GM21825 (cell line): ENCODE data around the gene KIF21A.
A peak's percentile ranks its signal among the peaks of the same experiment; 100 is the strongest.
"Not testable (repeated sequence)": the region's sequence is repeated elsewhere in the genome, so short reads cannot be mapped to it uniquely, and the experiment has no call there.

Source experiments
- ATAC-seq: cut with Tn5 transposase; IDR thresholded peaks from one replicate; pipeline ENCODE4 v1.9.1; 2021; ENCODE audit warnings: mild to moderate bottlenecking, moderate library complexity; ENCODE audit not compliant: unreplicated experiment

The KIF21A gene, protein sequence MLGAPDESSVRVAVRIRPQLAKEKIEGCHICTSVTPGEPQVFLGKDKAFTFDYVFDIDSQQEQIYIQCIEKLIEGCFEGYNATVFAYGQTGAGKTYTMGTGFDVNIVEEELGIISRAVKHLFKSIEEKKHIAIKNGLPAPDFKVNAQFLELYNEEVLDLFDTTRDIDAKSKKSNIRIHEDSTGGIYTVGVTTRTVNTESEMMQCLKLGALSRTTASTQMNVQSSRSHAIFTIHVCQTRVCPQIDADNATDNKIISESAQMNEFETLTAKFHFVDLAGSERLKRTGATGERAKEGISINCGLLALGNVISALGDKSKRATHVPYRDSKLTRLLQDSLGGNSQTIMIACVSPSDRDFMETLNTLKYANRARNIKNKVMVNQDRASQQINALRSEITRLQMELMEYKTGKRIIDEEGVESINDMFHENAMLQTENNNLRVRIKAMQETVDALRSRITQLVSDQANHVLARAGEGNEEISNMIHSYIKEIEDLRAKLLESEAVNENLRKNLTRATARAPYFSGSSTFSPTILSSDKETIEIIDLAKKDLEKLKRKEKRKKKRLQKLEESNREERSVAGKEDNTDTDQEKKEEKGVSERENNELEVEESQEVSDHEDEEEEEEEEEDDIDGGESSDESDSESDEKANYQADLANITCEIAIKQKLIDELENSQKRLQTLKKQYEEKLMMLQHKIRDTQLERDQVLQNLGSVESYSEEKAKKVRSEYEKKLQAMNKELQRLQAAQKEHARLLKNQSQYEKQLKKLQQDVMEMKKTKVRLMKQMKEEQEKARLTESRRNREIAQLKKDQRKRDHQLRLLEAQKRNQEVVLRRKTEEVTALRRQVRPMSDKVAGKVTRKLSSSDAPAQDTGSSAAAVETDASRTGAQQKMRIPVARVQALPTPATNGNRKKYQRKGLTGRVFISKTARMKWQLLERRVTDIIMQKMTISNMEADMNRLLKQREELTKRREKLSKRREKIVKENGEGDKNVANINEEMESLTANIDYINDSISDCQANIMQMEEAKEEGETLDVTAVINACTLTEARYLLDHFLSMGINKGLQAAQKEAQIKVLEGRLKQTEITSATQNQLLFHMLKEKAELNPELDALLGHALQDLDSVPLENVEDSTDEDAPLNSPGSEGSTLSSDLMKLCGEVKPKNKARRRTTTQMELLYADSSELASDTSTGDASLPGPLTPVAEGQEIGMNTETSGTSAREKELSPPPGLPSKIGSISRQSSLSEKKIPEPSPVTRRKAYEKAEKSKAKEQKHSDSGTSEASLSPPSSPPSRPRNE (N-terminal part only)

GRCh38 chr12:39443081-39443928 lies at the start of gene KIF21A:
Gene KIF21A (minus strand): TSS chr12:39443120. CDS start chr12:39442970, 150 bp downstream.
- ATAC-seq: peak; percentile 95

GRCh38 chr12:39490500-39491282 lies 47.8 kb upstream of the KIF21A start:
- ATAC-seq: no peak

DNA sequence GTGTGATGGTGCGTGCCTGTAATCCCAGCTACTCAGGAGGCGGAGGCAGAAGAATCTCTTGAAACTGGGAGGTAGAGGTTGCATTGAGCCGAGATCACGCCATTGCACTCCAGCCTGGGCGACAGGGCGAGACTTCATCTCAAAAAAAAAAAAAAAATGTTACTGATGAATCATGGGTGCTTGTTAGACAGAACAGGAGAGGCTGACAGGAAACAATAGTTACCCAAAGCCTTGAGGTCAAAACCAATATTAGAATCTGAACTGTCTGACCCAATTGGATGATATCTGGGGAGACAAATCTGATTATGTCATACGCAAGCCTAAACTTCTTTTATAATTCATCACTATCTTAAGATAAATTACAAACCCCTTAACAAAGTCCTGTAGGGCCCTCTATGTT lies 40.7 kb upstream of the KIF21A start:
- ATAC-seq: no peak

GRCh38 chr12:39483042-39483441 lies 40.1 kb upstream of the KIF21A start:
- no peak for ATAC-seq

- no peak for ATAC-seq
Measured at GRCh38 chr12:39476894-39477293, 34.0 kb upstream of the KIF21A start.

GRCh38 chr12:39476121-39476520 lies 33.2 kb upstream of the KIF21A start:
- no peak for ATAC-seq

DNA sequence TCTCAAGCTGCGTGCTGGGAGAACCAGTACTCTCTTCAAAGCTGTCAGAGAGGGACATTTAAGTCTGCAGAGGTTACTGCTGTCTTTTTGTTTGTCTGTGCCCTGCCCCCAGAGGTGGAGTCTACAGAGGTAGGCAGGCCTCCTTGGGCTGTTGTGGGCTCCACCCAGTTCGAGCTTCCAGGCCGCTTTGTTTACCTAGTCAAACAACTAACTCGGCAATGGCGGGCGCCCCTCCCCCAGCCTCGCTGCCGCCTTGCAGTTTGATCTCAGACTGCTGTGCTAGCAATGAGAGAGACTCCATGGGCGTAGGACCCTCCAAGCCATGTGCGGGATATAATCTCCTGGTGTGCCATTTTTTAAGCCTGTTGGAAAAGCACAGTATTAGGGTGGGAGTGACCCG lies 32.2 kb upstream of the KIF21A start:
- not testable (repeated sequence) for ATAC-seq

DNA sequence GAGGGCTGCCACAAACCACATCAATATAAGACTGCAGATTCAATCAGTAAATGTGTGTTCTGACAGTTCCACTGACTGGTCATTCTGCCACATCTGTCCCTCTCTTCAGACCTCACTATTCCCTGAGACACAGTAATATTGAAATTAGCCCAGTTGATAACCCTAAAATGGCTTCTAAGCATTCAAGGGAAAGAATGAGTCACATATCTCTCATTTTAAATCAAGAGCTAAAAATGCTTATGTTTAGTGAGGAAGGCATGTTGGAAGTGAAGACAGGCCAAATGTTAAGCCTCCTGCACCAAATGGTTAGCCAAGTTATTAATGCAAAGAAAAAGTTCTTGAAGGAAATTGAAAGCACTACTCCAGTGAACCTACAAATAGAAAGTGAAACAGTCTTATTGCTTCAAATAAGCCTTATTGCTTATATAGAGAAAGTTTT lies 24.5 kb upstream of the KIF21A start:
- ATAC-seq: no peak

DNA sequence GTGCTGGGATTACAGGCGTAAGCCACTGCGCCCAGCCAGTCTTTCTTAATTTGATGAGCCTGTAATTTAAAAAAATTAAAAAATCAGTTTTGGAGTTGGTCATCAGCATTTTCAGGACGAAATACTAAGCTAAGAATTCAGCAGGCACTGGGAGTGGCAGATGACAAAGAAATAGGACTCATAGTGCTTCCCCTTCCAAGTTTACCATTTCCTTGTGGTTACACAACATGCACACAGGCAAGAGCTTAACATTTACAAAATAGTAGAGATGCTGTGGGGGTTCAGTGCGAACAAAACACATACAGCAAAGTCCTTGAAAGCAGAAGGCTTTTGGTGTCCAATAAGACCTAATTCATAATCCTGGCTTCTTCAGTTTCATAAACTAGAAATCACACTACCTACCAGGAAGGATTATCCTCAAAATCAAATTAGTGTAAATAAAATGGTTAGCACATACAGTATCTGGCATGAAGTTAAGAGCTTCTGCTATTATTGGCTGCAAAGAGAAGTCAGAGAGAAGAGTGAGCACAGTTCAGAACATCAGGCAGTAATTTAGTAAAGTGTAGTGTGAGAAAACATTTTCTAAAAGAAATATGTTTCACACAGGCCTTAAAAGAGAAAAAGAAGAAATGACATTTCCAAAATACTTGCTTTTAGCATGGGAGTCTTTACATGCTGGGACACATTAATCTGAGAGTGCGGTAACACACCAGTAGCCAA lies 22.2 kb upstream of the KIF21A start:
- ATAC-seq: no peak

GRCh38 chr12:39461059-39461458 lies 18.1 kb upstream of the KIF21A start:
- ATAC-seq: no peak

GRCh38 chr12:39459027-39459434 lies 16.1 kb upstream of the KIF21A start:
- no peak for ATAC-seq

DNA sequence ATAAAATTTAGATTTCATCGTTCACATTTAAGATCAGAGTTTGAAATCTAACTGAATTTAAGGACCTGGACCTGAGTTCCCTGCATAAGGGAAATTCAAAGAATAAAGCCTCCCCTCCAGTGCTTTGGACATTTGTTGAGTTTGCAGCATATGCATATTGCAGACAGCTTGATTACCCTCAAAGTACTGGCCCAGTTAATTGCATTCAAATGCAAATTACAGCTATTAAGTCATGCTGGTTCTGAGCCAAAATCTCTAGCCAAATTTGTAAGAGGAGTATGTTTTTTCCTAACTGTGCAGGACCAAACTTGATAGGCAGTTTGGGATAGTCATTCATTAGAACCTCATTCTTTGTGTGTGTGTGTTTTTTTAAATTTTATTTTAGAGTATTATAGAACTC lies 9.1 kb upstream of the KIF21A start:
- ATAC-seq: no peak

- ATAC-seq: no peak
Measured at GRCh38 chr12:39448038-39448437, 5.1 kb upstream of the KIF21A start.

GRCh38 chr12:39443929-39444209 lies 949 bp upstream of the KIF21A start:
- no peak for ATAC-seq

DNA sequence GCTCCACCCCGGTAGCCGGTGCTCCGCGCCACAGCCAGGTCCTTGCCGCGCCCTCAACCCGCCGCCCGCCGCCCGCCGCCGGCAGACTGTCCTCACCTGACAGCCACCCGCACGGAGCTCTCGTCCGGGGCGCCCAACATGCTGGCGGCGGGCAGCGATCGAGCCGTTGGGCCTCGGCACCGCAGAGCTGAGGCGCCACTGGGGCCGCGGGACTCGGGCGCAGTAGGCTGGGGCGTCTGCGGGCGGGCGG lies 164 bp downstream of the KIF21A start:
- peak; percentile 26 for ATAC-seq

DNA sequence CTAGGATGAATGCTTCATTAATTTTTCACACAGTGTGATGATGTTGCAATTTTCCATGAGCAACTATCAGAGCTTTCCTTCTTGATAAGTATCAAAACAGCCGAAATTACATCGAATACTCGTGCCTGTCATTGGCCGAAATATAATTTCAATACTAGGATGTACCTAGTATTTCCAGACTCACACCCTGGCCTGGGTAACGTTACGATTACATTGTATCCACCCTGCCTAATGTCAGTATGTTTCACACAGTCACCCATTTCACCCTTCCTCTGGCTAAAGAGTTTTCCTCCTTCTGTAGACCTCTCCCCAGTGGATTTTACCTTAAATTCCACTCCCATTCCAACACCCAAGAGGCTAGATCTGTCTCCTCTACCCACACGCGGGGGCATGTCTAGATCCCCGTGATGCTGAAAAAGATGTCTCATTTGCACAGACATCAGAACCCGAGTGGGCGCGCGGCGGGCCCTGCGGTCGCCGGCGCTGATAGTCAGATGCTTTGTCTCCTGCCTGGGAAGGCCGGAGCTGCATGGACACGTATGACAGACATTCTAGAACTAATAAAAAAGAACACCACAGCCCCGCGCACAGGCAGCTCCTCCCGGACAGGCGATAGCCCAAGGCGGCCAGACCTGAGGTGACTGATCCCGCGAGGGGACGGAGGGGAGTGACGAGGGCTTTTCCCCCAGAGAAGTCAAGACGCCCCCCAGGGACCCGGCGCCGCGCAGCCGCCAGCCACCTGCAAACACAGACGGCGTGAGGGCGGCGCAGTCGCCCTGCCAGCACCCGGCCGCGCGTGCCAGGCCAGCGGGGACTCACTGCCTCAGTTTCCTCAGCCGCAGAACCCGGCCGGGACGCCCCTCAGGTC lies 723 bp downstream of the KIF21A start:
- peak; percentile 24 for ATAC-seq

DNA sequence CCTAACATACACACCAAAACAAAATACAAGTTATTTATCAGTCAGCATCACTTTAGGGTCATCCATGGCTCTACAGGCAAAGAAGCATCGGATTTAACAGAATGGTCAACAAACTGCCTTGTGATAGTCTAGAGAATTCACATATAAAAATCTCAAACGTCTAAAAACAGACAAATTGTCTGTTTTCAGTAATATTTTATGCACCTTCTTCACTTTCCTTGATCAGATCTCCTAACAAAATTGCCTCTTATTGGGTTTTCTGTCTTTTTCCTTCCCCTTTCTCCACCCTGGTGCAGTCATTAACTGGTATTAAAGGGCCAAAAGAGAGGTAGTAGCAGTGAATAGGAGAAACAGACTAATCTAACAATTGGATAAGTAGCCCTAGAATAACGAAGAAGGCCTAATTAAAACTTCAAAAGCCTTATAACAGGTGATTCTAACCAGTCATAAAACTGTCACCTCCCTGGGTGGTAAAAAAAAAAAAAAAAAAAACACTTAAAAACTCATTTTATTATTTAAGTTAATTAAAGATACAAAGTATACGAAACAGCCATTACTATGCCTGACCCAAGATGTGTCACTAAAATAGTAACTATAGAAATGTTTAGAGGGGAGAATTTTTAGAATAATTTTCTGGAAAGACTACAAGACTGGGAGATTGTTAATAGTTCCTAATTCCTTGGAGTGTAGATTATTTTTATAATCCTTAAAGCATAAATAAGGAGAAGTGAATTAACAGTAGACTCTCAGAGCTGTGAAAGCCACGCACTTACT lies 1.5 kb downstream of the KIF21A start:
- no peak for ATAC-seq

DNA sequence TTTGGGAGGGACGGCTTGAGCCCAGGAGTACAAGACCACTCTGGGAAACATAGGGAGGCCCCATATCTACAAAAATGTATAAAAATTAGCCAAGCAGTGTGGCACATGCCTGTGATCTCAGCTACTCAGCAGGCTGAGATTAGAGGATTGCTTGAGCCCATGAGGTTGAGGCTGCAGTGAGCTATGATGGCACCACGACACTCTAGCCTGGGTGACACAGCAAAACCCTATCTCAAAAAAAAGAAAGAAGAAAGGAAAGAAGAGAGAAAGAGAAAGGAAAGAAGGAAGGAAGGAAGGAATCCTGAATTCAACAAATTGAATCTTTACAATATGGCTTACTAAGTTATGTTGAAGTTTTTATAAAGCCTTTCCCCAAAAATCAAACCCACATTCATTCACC lies 2.1 kb downstream of the KIF21A start:
- no peak for ATAC-seq
